Mesenchymal stem cell (in vitro differentiated cells and primary cell): ENCODE results near the gene VWA8.
A peak's percentile ranks its signal among the peaks of the same experiment; 100 is the strongest.

Source experiments
- DNase-seq: peaks from one replicate; pipeline ENCODE4 v3.0.0-alpha.2; 2013
- H2AFZ ChIP-seq: one replicate; pipeline ENCODE4 v1.6.1; 2013; ENCODE audit warnings: low read depth, mild to moderate bottlenecking, control low read depth, inconsistent platforms, low read length, moderate library complexity
- H2AK5ac ChIP-seq: 2 replicates; pipeline ENCODE4 v1.6.1; 2013; ENCODE audit warnings: low read length, moderate library complexity, mild to moderate bottlenecking, inconsistent platforms; ENCODE audit not compliant: severe bottlenecking
- H2BK120ac ChIP-seq: one replicate; pipeline ENCODE4 v1.6.1; 2013; ENCODE audit warnings: low read depth, mild to moderate bottlenecking, inconsistent platforms, low read length, moderate library complexity
- H2BK12ac ChIP-seq, 2 experiments: one replicate each; pipeline ENCODE4 v1.6.1; 2013; ENCODE audit warnings: inconsistent platforms in 2 of 2, low read length in 2 of 2, mild to moderate bottlenecking in 2 of 2, moderate library complexity in 2 of 2, control low read depth in 1 of 2
- H2BK15ac ChIP-seq: one replicate; pipeline ENCODE4 v1.6.1; 2013; ENCODE audit warnings: mild to moderate bottlenecking, low read depth, inconsistent platforms; ENCODE audit not compliant: poor library complexity, severe bottlenecking
- H2BK5ac ChIP-seq: 2 replicates; pipeline ENCODE4 v1.6.1; 2013; ENCODE audit warnings: low read depth, mild to moderate bottlenecking, low read length, control low read depth, inconsistent platforms; ENCODE audit not compliant: poor library complexity, severe bottlenecking
- H3K14ac ChIP-seq, 2 experiments: one replicate each; pipeline ENCODE4 v1.6.1; 2013; ENCODE audit warnings: inconsistent platforms in 2 of 2, low read length in 2 of 2, control low read depth in 1 of 2, mild to moderate bottlenecking in 1 of 2, moderate library complexity in 1 of 2
- H3K18ac ChIP-seq, 2 experiments: one replicate each; pipeline ENCODE4 v1.6.1; 2013; ENCODE audit warnings: inconsistent platforms in 2 of 2, low read length in 2 of 2, control low read depth in 1 of 2, low read depth in 1 of 2, mild to moderate bottlenecking in 1 of 2
- H3K23ac ChIP-seq, 2 experiments: one replicate each; pipeline ENCODE4 v1.6.1; 2013; ENCODE audit warnings: inconsistent platforms in 2 of 2, low read length in 2 of 2, mild to moderate bottlenecking in 2 of 2, moderate library complexity in 2 of 2, control low read depth in 1 of 2
- H3K27ac ChIP-seq: 2 replicates; pipeline ENCODE4 v1.5.1; 2013; ENCODE audit warnings: mild to moderate bottlenecking, moderate library complexity, low read length, control low read depth, inconsistent platforms; ENCODE audit not compliant: poor library complexity, severe bottlenecking
- H3K27me3 ChIP-seq, 2 experiments: 2 replicates each; pipeline versions ENCODE4 v1.6.1 to v1.7.0; 2013; ENCODE audit warnings: low read length in 2 of 2, mild to moderate bottlenecking in 2 of 2, moderate library complexity in 2 of 2, control low read depth in 1 of 2, inconsistent platforms in 1 of 2; ENCODE audit not compliant: control insufficient read depth in 1 of 2, insufficient read depth in 1 of 2
- H3K36me3 ChIP-seq, 2 experiments: 2 replicates each; pipeline versions ENCODE4 v1.6.1 to v1.7.0; 2013; ENCODE audit warnings: low read length in 2 of 2, control low read depth in 1 of 2, inconsistent platforms in 1 of 2, low read depth in 1 of 2, mild to moderate bottlenecking in 1 of 2; ENCODE audit not compliant: insufficient read depth in 2 of 2, control insufficient read depth in 1 of 2
- H3K4ac ChIP-seq, 2 experiments: one replicate each; pipeline ENCODE4 v1.6.1; 2013; ENCODE audit warnings: inconsistent platforms in 2 of 2, low read length in 2 of 2, mild to moderate bottlenecking in 2 of 2, moderate library complexity in 2 of 2, control low read depth in 1 of 2, low read depth in 1 of 2
- H3K4me1 ChIP-seq: 2 replicates; pipeline ENCODE4 v1.6.1; 2013; ENCODE audit warnings: low read depth, low read length, control low read depth; ENCODE audit not compliant: control insufficient read depth, insufficient read depth
- H3K4me2 ChIP-seq: 2 replicates; pipeline ENCODE4 v1.6.1; 2013; ENCODE audit warnings: low read length, mild to moderate bottlenecking, inconsistent platforms; ENCODE audit not compliant: poor library complexity, severe bottlenecking
- H3K4me3 ChIP-seq, 2 experiments: 2 replicates each; pipeline versions ENCODE4 v1.5.1 to v1.7.0; 2013; ENCODE audit warnings: low read length in 2 of 2, mild to moderate bottlenecking in 2 of 2, control low read depth in 1 of 2, low read depth in 1 of 2; ENCODE audit not compliant: insufficient read depth in 1 of 2
- H3K79me1 ChIP-seq: replicated peaks from 2 replicates; pipeline ENCODE4 v1.6.1; 2013; ENCODE audit warnings: mild to moderate bottlenecking, control low read depth, low read length, inconsistent platforms; ENCODE audit not compliant: poor library complexity, severe bottlenecking
- H3K9ac ChIP-seq: 2 replicates; pipeline ENCODE4 v1.7.0; 2013; ENCODE audit warnings: mild to moderate bottlenecking, low read length, moderate library complexity
- H3K9me3 ChIP-seq: 2 replicates; pipeline ENCODE4 v1.7.0; 2013; ENCODE audit warnings: mild to moderate bottlenecking, low read length; ENCODE audit not compliant: control insufficient read depth
- H4K8ac ChIP-seq: one replicate; pipeline ENCODE4 v1.6.1; 2013; ENCODE audit warnings: inconsistent platforms, mild to moderate bottlenecking, low read length, moderate library complexity
- H4K91ac ChIP-seq: one replicate; pipeline ENCODE4 v1.6.1; 2013; ENCODE audit warnings: mild to moderate bottlenecking, low read length, inconsistent platforms
- WGBS: methylation state at CpG from one replicate; pipeline ENCODE4 v1.1.7; 2013; ENCODE audit warnings: mixed read lengths; 5-methylcytosine and 5-hydroxymethylcytosine counted together

VWA8 gene

GRCh38 chr13:41608111-41608838, 352.6 kb downstream of the VWA8 start:
- peaks cover 0 to 17% of the 10 kb centered on the region in 2 experiments for H3K36me3 ChIP-seq
- no peak overlapping the region for H2AK5ac ChIP-seq
- H2BK15ac ChIP-seq, result no peak overlapping the region
- H3K14ac ChIP-seq, result no peak overlapping the region
- H3K27me3 ChIP-seq, result no peaks in the 10 kb centered on the region
- no peak overlapping the region for H3K9ac ChIP-seq
- 95% methylated on average over 2 of the region's 5 CpGs for WGBS
- no peak overlapping the region for H3K18ac ChIP-seq
- no peak overlapping the region for H4K91ac ChIP-seq
- no peak overlapping the region for H2BK5ac ChIP-seq
- no peak overlapping the region for H4K8ac ChIP-seq
- H2AFZ ChIP-seq, result no peak overlapping the region
- H3K4me2 ChIP-seq, result no peak overlapping the region
- no peak overlapping the region for H3K23ac ChIP-seq
- H2BK120ac ChIP-seq, result no peak overlapping the region
- H3K4ac ChIP-seq, result no peak overlapping the region
- no peak overlapping the region for H2BK12ac ChIP-seq
- H3K79me1 ChIP-seq, result no peaks in the 10 kb centered on the region
- no peak for DNase-seq
- H3K27ac ChIP-seq, result no peak overlapping the region
- no peak overlapping the region for H3K4me3 ChIP-seq
- H3K9me3 ChIP-seq, result no peaks in the 10 kb centered on the region
- peaks cover 9% of the 10 kb centered on the region for H3K4me1 ChIP-seq

- Histone ChIP-seq H3K4me1 (peaks cover 9% of the 10 kb centered on the region), H2BK5ac (no peak overlapping the region), H3K23ac (no peak overlapping the region), H2BK12ac (no peak overlapping the region), H4K91ac (no peak overlapping the region), H2BK15ac (no peak overlapping the region), H3K4me3 (no peak overlapping the region), H2BK120ac (no peak overlapping the region), H3K9me3 (no peaks in the 10 kb centered on the region), H3K27ac (no peak overlapping the region), H2AK5ac (no peak overlapping the region), H4K8ac (no peak overlapping the region), H3K14ac (no peak overlapping the region), H3K4ac (no peak overlapping the region), H3K18ac (no peak overlapping the region), H3K27me3 (no peaks in the 10 kb centered on the region), H2AFZ (no peak overlapping the region), H3K9ac (no peak overlapping the region), H3K4me2 (no peak overlapping the region), H3K36me3 (peaks cover 0 to 17% of the 10 kb centered on the region in 2 experiments), H3K79me1 (no peaks in the 10 kb centered on the region)
- 98% methylated on average over 1 of the region's 2 CpGs for WGBS
- DNase-seq, result no peak
Measured at GRCh38 chr13:41606646-41607045, 354.3 kb downstream of the VWA8 start.

- Histone ChIP-seq H3K27me3 (no peaks in the 10 kb centered on the region), H3K18ac (no peak overlapping the region), H3K4me1 (peaks cover 4% of the 10 kb centered on the region), H3K4me2 (no peak overlapping the region), H2BK5ac (no peak overlapping the region), H2BK15ac (no peak overlapping the region), H2AK5ac (no peak overlapping the region), H3K4ac (no peak overlapping the region), H3K23ac (no peak overlapping the region), H4K8ac (no peak overlapping the region), H3K4me3 (no peak overlapping the region), H4K91ac (no peak overlapping the region), H3K36me3 (peaks cover 0 to 11% of the 10 kb centered on the region in 2 experiments), H3K9ac (no peak overlapping the region), H3K14ac (no peak overlapping the region), H2BK120ac (no peak overlapping the region), H3K9me3 (no peaks in the 10 kb centered on the region), H3K79me1 (no peaks in the 10 kb centered on the region), H2BK12ac (no peak overlapping the region), H2AFZ (no peak overlapping the region), H3K27ac (no peak overlapping the region)
- 91% methylated on average over 5 of the region's 5 CpGs for WGBS
- no peak for DNase-seq
Measured at GRCh38 chr13:41605319-41606285, 355.3 kb downstream of the VWA8 start.

GRCh38 chr13:41603917-41604316, 357.0 kb downstream of the VWA8 start:
- Histone ChIP-seq H2BK5ac (no peak overlapping the region), H3K18ac (no peak overlapping the region), H3K4me2 (no peak overlapping the region), H2AK5ac (no peak overlapping the region), H3K23ac (no peak overlapping the region), H3K14ac (no peak overlapping the region), H3K36me3 (peaks cover 0 to 10% of the 10 kb centered on the region in 2 experiments), H4K91ac (no peak overlapping the region), H3K4me1 (peaks cover 2% of the 10 kb centered on the region), H3K27ac (no peak overlapping the region), H4K8ac (no peak overlapping the region), H2BK15ac (no peak overlapping the region), H3K4ac (no peak overlapping the region), H3K4me3 (no peak overlapping the region), H3K9ac (no peak overlapping the region), H2AFZ (no peak overlapping the region), H3K9me3 (no peaks in the 10 kb centered on the region), H2BK120ac (no peak overlapping the region), H2BK12ac (no peak overlapping the region), H3K79me1 (no peaks in the 10 kb centered on the region), H3K27me3 (no peaks in the 10 kb centered on the region)
- DNase-seq, result peak; percentile 42
- WGBS, result 73% methylated on average over 1 of the region's 1 CpG
